Posterior vena cava (tissue), 2 donors: ENCODE data around the gene PAGR1. TPM values are rescaled to one million over a fixed set of nuclear protein-coding genes. Genes with fewer than 3 reads are reported as not detected.
"Not testable (repeated sequence)": the region's sequence is repeated elsewhere in the genome, so short reads cannot be mapped to it uniquely, and the experiment has no call there.

Experiments used
- DNase-seq: peaks from one replicate; pipeline ENCODE4 v3.0.0-alpha.2; 2020; ENCODE audit warnings: low spot score
- intact Hi-C, 2 donors: fragments of 100-400 bp; cut with DNase I; formaldehyde crosslinking; loops; one replicate each; pipeline versions ENCODE4 v1.14.1 to v1.14.2; 2022 to 2023
- long read RNA-seq, 2 donors: library from polyadenylated mRNA; unstranded; transcript quantifications; one replicate each; pipeline ENCODE4 v2.0.0, GENCODE V29; 2020 to 2021
- total RNA-seq, 2 donors: library from RNA; stranded (reverse); fragmentation: NEBNext Ultra II Directional; extraction: Animal tissue kit (Norgen Biotek cat#: 25700); gene quantifications; one replicate each; pipeline ENCODE4 v1.2.1, GENCODE V29; 2021
- donor health status: DM: yes; HTN: yes; CAD: no.
- donor health status: DM: yes; HTN: yes; CAD: no.

PAGR1 gene
- 10 to 100 TPM; 10.5 to 12.7 TPM for total RNA-seq
- long read RNA-seq, donor 1, transcript PAGR1-201 (3 exons, 1,702 nt) = major isoform, 14 of 14 reads
- long read RNA-seq, donor 1, partial matches to known transcripts = 0 of 14 reads
- long read RNA-seq, donor 1, other reads (novel, unspliced or antisense) = 0 of 14 reads
- long read RNA-seq, donor 2, transcript PAGR1-201 (3 exons, 1,702 nt) = major isoform, 124 of 124 reads
- long read RNA-seq, donor 2, partial matches to known transcripts = 0 of 124 reads
- long read RNA-seq, donor 2, other reads (novel, unspliced or antisense) = 0 of 124 reads

DNA sequence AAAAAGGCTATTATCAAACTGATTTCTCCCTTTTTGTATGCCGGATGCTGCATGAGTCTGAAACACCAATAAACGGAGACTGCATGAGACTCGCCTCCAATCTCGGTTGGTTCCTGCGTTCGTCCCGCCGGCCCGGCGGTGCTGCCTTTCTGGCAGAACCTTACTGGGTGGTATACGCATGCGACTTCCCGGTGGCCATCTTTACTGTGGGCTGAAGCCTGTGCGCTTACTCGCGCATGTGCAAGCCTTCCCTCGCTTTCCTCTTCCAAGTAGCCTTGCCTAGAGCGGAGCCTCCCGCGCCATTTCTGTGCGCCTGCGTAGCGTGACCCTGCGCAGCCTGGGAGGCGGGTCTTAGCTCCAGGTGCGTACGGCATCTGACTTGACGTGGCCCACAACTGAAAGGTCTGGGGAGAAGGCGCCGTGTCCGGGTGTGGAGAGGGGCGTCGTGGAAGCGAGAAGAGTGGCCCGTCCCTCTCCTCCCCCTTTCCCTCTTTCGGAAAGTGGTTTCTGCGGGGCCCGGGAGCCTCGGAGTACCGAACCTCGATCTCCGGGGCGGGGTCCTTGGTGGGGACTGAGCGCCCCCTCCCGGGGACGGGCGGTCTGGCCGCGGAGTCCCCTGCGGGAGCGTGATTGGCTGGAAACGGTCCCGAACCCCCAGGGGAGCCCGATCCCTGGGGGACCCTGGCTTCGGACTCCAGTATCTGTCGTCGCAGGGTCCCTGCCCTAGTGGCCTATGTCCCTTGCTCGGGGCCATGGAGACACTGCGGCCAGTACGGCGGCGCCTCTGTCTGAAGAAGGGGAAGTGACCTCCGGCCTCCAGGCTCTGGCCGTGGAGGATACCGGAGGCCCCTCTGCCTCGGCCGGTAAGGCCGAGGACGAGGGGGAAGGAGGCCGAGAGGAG is at the start of gene PAGR1:
Gene PAGR1 (plus strand): TSS at position 360 of the 901 bp plus-strand sequence. CDS start 374 bp downstream, at position 734.
- intact Hi-C loops = no loop called here
- peak; percentile 99 for DNase-seq

DNA sequence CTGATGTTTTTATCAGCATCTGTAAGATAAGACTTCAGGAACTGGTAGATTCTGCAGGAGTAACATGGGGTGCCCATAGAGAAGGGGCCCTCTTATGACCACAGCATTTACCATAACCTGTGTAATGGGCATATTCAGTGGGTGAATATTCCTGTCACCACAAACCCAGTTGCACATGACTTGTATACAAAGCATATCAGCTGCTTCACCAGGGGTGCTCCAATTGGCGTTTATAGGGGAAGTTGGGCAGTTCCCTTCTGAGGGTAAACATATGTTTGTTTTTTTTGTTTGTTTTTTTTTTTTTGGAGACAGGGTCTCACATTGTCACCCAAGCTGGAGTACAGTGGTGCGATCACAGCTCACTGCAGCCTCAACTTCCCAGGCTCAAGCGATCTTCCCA is 49.4 kb upstream of the PAGR1 start:
- intact Hi-C loops = no loop called here
- DNase-seq = no peak

DNA sequence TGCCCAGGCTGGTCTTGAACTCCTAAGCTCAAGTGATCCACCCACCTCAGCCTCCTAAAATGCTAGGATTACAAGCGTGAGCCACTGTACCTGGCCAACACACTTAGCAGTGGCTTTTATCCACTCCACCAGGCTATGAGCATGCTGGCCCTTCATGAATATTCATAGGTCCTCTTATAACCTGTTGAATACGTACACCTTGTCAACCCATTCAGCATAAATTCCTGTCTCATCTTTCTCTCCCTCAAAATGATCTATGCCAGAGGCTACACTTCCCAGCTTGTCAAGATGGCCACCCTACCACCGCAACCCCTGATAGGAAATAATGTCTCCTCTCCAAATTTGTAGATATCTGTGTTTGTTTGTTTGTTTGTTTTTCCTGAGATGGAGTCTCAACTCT is 48.9 kb upstream of the PAGR1 start:
- intact Hi-C loops = no loop called here
- no peak for DNase-seq

DNA sequence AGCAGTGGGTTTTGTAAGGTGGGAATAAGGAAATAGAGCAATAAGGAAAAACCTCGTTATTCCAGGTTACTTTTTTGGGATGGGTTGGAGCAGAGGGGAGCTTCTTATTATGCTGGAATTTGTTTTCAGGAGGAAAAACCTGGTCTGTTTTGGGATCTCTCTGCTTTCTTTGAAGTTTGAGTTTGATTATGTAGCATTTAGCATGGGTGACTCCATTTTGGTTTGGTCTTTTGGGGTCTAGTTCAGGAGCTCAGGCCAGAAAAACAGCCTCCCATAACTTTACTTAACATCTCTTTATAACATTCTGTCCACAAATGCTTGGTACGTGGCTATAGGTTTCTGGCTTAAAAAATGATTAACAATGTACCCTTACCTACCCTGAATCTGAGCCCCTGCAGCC is 46.4 kb upstream of the PAGR1 start:
- DNase-seq = no peak
- intact Hi-C loops = no loop called here

DNA sequence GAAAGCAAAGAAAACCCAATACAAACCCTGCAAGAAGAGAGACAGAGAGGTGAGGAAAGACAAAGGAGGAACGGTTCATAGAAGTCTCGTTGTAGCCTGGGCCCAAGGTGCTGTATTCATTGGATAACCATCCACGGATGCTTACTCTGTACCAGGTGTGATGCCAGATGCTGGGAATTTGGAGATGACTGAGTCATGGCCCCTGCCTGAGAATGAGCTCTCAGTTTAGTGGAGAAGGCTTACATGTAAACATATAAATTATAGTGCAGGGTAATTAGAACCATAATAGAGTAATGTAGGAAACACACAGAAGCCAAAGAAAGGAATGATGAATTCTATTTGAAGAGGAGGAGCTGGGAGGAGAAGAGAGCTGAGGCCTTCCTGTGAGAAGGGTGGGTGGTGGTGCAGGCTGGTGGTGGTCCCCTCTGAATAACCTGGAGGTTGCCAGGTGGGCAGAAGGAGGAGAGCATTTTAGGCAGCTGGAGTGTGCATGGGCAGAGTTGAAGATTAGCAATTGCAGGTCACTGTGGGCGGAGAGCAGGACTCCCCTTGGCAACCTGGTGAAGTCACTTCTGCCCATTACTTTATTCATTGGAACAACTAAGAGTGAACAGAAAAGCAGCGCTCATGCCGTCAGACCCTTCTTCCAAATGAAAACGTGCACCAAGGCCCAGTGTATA is 45.6 kb upstream of the PAGR1 start:
- intact Hi-C loops = loop anchor here in 1 of 2 donors (10.0 kb wide), 1 partner anchor 1054 kb away; no protein-coding TSS in a partner anchor
- no peak for DNase-seq

DNA sequence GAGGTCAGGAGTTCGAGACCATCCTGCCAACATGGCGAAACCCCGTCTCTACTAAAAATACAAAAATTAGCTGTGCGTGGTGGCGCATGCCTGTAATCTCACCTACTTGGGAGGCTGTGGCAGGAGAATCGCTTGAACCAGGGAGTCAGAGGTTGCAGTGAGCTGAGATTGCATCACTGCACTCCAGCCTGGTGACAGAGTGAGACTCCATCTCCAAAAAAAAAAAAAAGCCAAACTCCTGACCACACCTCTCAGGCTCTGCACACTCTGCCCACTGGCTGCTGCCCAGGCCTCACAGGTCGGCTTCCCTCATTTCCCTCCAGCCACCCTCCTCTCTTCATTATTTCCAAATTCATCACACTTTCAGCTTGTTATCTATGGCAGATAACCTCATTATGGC is 43.6 kb upstream of the PAGR1 start:
- DNase-seq = not testable (repeated sequence)
- intact Hi-C loops = loop anchor here in 1 of 2 donors (10.0 kb wide), 1 partner anchor 1052 kb away; no protein-coding TSS in a partner anchor

DNA sequence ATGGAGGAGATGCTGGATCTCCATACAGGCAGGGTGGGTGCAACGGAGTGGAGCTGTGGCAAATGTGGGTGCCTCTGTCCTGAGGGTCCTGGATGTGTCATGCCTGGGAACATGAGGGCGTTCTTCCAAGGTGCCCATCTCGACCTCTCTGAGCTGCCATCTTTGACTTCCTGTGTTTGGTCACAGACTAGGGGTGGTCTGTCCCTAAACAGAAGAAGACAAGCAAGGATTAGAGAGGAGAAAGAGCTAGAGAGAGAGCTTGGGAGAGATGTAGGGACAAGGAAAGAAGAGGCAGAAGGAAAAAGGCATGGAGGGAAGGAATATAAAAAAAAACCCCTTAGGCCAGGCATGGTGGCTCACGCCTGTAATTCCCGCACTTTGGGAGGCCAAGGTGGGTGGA is 41.2 kb upstream of the PAGR1 start:
- intact Hi-C loops = loop anchor here in 1 of 2 donors (10.0 kb wide), 1 partner anchor 1050 kb away; no protein-coding TSS in a partner anchor
- no peak for DNase-seq

DNA sequence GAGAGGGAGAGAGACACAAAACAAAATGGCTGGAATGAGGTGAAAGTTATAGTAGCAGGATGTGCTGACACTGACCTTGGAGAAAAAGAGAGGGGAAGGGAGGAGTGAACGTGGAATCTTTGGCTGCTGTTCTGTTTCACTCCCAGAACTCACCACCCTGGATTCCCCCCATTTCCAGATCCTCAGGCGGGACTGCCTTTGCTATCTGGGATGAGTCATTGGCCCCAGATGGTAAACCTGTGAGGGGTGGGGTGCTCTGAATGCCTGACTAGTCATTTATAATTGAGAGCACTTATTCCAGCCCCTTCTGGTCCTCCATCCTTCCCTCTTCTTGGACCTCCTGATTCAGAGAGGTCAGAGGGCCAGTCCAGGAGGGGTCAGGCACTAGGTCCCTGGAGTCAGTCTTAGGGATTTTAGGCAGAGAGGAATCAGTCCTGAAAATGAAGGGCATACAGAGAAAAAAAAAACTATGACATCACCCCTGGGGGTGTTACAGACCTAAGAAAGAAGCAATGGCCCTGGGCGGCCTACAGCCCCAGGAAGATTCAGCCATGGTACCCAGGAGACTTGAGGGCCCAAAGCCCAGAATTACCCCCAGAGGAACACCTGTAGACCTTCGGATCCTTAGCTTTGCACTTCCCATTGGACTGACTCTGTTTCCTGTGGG is 40.1 kb upstream of the PAGR1 start:
- no peak for DNase-seq
- intact Hi-C loops = loop anchor here in 1 of 2 donors (10.0 kb wide), 1 partner anchor 1049 kb away; no protein-coding TSS in a partner anchor

DNA sequence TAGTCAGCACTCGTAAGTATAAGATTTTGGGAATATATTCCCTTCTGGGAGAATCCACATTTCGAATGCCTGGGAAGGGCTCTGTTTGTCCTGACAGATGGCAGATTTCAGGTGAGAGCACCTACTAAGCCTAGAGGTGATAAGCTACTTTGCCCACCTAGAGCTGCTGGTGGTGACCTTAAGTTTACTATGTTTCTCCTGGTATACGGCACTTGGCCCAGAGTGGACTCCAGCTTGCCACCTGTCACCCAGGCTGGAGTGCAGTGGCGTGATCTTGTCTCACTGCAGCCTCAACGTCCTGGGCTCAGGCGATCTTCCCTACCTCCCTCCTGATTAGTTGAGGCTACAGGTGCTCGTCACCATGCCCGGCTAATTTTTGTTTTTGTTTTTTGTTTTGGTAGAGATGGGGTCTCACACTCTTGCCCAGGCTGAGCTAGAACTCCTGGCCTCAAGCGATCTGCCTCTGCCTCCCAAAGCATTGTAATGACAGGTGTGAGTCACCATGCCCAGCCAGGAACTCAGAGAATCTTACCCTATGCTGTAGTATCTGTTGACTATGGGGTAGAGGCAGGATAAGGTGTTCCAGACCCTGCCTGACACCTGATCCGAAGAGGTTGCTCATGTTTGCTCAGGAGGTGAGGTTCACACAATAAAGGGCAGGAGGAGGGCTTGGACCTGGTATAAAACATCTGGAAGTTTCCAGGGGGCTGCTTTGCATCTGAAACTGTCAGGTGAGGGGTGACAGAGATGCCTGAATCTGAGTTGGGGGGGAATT is 38.2 kb upstream of the PAGR1 start, which contains the start of gene ZG16:
Gene ZG16 (plus strand): TSS at position 681 of the 775 bp plus-strand sequence. CDS start 1,011 bp downstream, outside the sequence.
- intact Hi-C loops = loop anchor here in 1 of 2 donors (10.0 kb wide), 1 partner anchor 1047 kb away; no protein-coding TSS in a partner anchor
- DNase-seq = no peak

DNA sequence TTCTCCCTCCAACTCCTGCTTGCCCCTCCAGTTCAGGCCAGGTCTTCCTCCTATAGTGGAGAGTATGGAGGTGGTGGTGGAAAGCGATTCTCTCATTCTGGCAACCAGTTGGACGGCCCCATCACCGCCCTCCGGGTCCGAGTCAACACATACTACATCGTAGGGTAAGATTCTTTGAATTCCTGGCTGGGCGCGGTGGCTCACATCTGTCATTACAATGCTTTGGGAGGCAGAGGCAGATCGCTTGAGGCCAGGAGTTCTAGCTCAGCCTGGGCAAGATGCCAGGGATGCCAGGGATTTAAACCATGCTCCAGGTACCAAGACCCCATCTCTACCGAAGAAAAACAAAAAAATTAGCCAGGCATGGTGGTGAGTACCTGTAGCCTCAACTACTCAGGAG is 36.5 kb upstream of the PAGR1 start:
- intact Hi-C loops = loop anchor here in 1 of 2 donors (10.0 kb wide), 1 partner anchor 1045 kb away; no protein-coding TSS in a partner anchor
- no peak for DNase-seq

DNA sequence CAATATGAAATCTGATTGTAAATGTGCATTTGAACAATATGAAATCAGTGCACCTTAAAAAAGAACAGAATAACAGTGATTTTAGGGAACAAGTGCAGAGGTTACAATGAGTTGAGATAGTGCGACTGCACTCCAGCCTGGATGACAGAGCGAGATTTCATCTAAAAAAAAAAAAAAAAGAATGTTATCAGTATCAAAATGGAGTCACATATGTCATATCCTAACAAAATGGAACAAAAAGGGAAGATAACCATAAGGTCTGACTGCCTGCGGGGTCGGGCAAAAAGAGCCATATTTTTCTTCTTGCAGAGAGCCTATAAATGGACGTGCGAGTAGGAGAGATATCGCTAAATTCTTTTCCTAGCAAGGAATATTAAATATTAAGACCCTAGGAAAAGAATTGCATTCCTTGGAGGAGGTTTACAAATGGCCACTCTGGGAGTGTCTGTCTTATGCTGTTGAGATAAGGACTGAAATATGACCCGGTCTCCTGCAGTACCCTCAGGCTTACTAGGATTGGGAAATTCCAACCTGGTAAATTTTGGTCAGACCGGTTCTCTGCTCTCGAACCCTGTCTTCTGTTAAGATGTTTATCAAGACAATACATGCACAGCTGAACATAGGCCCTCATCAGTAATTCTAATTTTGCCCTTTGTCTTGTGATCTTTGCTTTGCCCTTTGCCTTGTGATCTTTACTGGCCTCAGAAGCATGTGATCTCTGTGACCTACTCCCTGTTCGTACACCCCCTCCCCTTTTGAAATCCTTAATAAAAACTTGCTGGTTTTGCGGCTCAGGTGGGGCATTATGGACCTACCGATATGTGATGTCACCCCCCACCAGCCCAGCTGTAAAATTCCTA is 32.6 kb upstream of the PAGR1 start:
- DNase-seq, intact Hi-C loops: not testable (repeated sequence)

DNA sequence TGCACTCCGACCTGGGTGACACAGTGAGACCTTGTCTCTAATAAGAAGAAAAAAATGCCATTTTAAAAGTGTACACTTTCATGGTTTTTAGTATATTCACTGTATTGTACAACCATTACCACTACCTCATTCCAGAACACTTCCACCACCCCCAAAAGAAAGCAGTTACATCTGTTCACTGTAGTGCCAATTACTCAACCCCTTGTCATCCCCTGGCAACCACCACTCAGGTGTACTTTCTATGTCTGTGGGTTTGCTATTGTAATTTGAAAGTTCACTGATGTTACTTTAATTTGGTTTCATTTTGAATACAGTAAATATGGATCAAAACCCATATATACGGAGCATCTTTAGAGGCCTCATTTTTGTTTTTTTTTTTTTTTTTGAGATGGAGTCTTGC is 31.8 kb upstream of the PAGR1 start:
- intact Hi-C loops = no loop called here
- DNase-seq = no peak

DNA sequence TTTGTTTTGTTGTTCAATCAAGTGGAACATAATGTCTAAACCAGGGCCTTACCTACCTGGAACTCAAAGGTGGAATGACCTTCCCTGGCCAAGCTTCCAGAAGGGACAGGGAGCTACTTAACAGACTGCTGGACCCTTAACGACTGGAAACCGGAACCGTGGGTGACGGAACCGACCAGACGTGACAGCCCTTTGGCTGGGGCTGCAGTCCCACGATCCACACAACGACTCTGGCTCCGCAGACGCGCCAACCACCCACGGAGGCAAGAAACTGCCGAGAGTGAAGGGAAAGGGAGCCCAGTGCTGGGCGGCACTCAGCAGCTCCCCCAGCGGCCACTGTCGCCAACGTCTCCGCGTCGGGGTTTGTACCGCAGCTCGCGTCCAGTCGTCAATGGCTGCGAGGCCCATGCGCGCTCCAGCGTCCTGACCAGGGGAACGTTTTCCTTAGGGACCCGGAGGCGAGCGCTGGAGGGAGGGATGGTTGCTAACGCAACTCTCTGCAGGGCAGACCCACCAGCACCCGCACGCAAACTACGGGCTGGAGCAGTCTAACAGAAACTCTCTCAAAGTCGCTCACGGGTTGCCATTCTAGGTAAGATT is 31.0 kb upstream of the PAGR1 start:
- peak; percentile 94 for DNase-seq
- intact Hi-C loops = no loop called here

DNA sequence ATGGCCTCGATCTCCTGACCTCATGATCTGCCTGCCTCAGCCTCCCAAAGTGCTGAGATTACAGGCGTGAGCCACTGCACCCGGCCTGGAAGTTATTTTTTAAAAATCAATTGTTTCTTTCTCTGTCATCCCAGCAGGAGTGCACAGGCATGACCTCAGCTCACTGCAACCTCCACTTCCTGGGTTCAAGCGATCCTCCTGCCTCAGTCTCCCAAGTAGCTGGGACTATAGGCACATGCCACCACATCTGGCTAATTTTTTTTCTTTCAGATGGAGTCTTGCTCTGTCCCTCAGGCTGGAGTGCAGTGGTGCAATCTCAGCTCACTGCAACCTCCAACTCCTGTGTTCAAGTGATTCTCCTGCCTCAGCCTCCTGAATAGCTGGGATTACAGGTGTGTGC is 28.8 kb upstream of the PAGR1 start:
- intact Hi-C loops = not testable (repeated sequence)

DNA sequence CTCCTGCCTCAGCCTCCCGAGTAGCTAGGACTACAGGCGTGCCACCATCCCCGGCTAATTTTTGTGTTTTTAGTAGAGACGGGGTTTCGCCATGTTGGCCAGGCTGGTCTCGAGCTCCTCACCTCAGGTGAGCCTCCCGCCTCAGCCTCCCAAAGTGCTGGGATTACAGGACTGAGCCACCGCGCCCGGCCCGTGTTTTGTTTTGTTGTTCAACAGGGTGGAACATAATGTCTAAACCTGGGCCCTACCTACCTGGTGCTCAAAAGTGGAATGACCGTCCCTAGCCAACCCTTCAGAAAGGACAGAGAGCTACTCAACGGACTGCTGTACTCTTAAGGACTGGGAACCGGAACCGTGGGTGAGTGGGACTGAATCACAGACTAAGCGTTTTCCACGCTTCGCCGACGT is 26.2 kb upstream of the PAGR1 start:
- intact Hi-C loops = no loop called here
- DNase-seq = no peak

More for the DNA sequence above, 28.8 kb upstream of the PAGR1 start:
- DNase-seq = not testable (repeated sequence)

DNA sequence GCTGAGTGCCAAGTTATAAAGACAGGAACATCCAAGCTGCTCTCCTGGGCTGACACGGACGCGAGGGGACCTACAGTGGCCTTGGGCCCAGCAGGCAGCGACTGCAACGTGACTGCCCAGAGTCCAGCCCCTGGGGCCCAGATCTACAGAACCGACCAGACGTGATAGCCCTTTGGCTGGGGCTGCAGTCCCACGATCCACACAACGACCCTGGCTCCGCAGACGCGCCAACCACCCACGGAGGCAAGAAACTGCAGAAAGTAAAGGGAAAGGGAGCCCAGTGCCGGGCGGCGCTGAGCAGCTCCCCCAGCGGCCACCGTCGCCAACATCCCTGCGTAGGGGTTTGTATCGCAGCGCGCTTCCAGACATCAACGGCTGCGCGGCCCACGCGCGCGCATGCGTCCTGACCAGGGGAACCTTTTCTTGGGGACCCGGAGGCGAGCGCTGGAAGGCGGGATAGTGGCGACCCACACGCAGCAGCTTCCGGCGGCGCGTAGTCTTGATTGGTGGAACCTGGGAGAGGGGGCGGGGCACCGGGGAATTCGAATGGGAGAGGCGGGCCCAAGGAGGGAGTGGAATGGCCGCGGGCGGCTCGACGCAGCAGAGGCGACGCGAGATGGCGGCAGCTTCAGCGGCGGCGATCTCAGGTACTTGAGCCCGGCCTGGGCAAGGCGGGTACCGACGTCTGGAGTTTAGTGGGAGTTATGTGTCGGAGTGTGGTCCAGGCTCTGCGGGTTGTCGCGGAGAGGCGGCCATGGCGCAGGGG is 25.6 kb upstream of the PAGR1 start, which contains the start of gene KIF22:
Gene KIF22 (plus strand): TSS at position 569 of the 766 bp plus-strand sequence. CDS start 9 bp downstream, at position 578.
- peak; percentile 100 for DNase-seq
- intact Hi-C loops = no loop called here
